Esophagus muscularis mucosa (tissue), 4 donors: ENCODE data around the gene PDXP. TPM values are rescaled to one million over a fixed set of nuclear protein-coding genes. Genes with fewer than 3 reads are reported as not detected.

ENCODE experiments used
- DNase-seq: peaks from one replicate; pipeline ENCODE4 v3.0.0-alpha.2; 2017; ENCODE audit errors: extremely low spot score
- H3K27ac ChIP-seq, 4 donors: fragments of 200-600 bp; sonication (generic); replicated peaks in 1 of 4; 1 replicate in 3 of 4; 2 replicates in 1 of 4; pipeline ENCODE4 v1.5.1; 2016 to 2019; ENCODE audit warnings: mild to moderate bottlenecking in 1 of 4
- H3K27me3 ChIP-seq, 4 donors: fragments of 200-600 bp; sonication (generic); one replicate each; pipeline versions ENCODE4 v1.5.1 to v1.6.0; 2016 to 2019
- H3K36me3 ChIP-seq, 4 donors: fragments of 200-600 bp; sonication (generic); one replicate each; pipeline ENCODE4 v1.5.1; 2016 to 2019
- H3K4me1 ChIP-seq, 4 donors: fragments of 200-600 bp; sonication (generic); one replicate each; pipeline ENCODE4 v1.5.1; 2016 to 2019
- H3K4me3 ChIP-seq, 4 donors: fragments of 200-600 bp; sonication (generic); 1 replicate in 2 of 4; 2 replicates in 2 of 4; pipeline ENCODE4 v1.5.1; 2016 to 2019; ENCODE audit warnings: mild to moderate bottlenecking in 4 of 4, moderate library complexity in 1 of 4
- H3K9me3 ChIP-seq, 4 donors: fragments of 200-600 bp; sonication (generic); 1 replicate in 3 of 4; 2 replicates in 1 of 4; pipeline ENCODE4 v1.5.1; 2016 to 2019
- CTCF ChIP-seq, 3 experiments: fragments of 200-600 bp in 2 of 3; fragments of 450-650 bp in 1 of 3; sonication (generic) in 2 of 3; IDR thresholded peaks; one replicate each; pipeline ENCODE4 v1.5.1; 2017 to 2019; ENCODE audit warnings: antibody characterized with exemption in 3 of 3, mild to moderate bottlenecking in 2 of 3, moderate library complexity in 1 of 3
- EP300 ChIP-seq: sonication (generic); formaldehyde crosslinking; IDR thresholded peaks from one replicate; pipeline ENCODE4 v1.6.1; 2017; ENCODE audit warnings: antibody characterized with exemption
- POLR2A ChIP-seq: fragments of 450-650 bp; IDR thresholded peaks from one replicate; pipeline ENCODE4 v1.6.1; 2017; ENCODE audit warnings: antibody characterized with exemption, moderate library complexity, mild to moderate bottlenecking, low read depth
- POLR2AphosphoS5 ChIP-seq, 2 donors: sonication (generic); formaldehyde crosslinking; IDR thresholded peaks; one replicate each; pipeline ENCODE4 v1.6.1; 2017; ENCODE audit warnings: antibody characterized with exemption in 2 of 2
- WGBS: methylation state at CpG from one replicate; pipeline ENCODE4 v1.1.5; 2018; 5-methylcytosine and 5-hydroxymethylcytosine counted together
- intact Hi-C: fragments of 100-400 bp; cut with DNase I; formaldehyde crosslinking; loops from one replicate; pipeline ENCODE4 v1.15.1; 2023
- total RNA-seq, 4 donors: library from RNA; depleted of rRNA; stranded (reverse); fragments of >200 nt; gene quantifications; one replicate each; pipeline versions ENCODE4 v1.1.0 to v1.2.1, GENCODE V29; 2016

Gene PDXP
- total RNA-seq, 4 donors from 2014 or later: 7.3 to 28.3 (median 17.4) TPM

- H3K27ac ChIP-seq: peak overlapping the region in 2 of 4 donors; percentile 29 to 50
- WGBS: 77% methylated on average over 4 of the region's 6 CpGs
- no peaks in the 10 kb centered on the region for H3K9me3 ChIP-seq
- H3K4me3 ChIP-seq: no peak overlapping the region
- H3K36me3 ChIP-seq: peaks cover 0 to 85% (median 65%) of the 10 kb centered on the region in 4 donors
- no peak for DNase-seq
- TF ChIP-seq EP300 (no peak), POLR2A (no peak), POLR2AphosphoS5 (IDR thresholded peaks at IDR 0.05) (no peak), CTCF (IDR thresholded peaks at IDR 0.05) (no peak)
- peaks cover 25 to 47% (median 36%) of the 10 kb centered on the region in 4 donors for H3K4me1 ChIP-seq
- H3K27me3 ChIP-seq: no peaks in the 10 kb centered on the region
- intact Hi-C loops: loop anchor here (10.0 kb wide), 1 partner anchor 61 kb away; the partner anchor contains the start of gene NOL12
Observed at GRCh38 chr22:37624017-37624365, 34.5 kb upstream of the PDXP start.

GRCh38 chr22:37624876-37625275 is 33.6 kb upstream of the PDXP start:
- WGBS: 98% methylated on average over 6 of the region's 7 CpGs
- H3K27me3 ChIP-seq: no peaks in the 10 kb centered on the region
- peak overlapping the region in 3 of 4 donors; percentile 69 to 79 (median 75) for H3K27ac ChIP-seq
- TF ChIP-seq POLR2AphosphoS5 (IDR thresholded peaks at IDR 0.05) (no peak), POLR2A (no peak), EP300 (no peak), CTCF (IDR thresholded peaks at IDR 0.05) (no peak)
- intact Hi-C loops: loop anchor here (10.0 kb wide), 1 partner anchor 60 kb away; the partner anchor contains the start of gene NOL12
- peaks cover 0 to 85% (median 66%) of the 10 kb centered on the region in 4 donors for H3K36me3 ChIP-seq
- H3K4me3 ChIP-seq: no peak overlapping the region
- H3K9me3 ChIP-seq: no peaks in the 10 kb centered on the region
- H3K4me1 ChIP-seq: peaks cover 25 to 47% (median 36%) of the 10 kb centered on the region in 4 donors
- DNase-seq: no peak

GRCh38 chr22:37625737-37626136 is 32.8 kb upstream of the PDXP start:
- 100% methylated on average over 1 of the region's 14 CpGs for WGBS

GRCh38 chr22:37626144-37626543 is 32.4 kb upstream of the PDXP start:
- Histone ChIP-seq H3K27ac (peak overlapping the region; percentile 69 to 80 (median 77)), H3K9me3 (no peaks in the 10 kb centered on the region), H3K36me3 (peaks cover 0 to 85% (median 65%) of the 10 kb centered on the region in 4 donors), H3K27me3 (no peaks in the 10 kb centered on the region), H3K4me1 (peaks cover 25 to 47% (median 36%) of the 10 kb centered on the region in 4 donors), H3K4me3 (no peak overlapping the region)
- intact Hi-C loops: loop anchor here (10.0 kb wide), 1 partner anchor 59 kb away; the partner anchor contains the start of gene NOL12
- no peak for DNase-seq
- TF ChIP-seq EP300 (no peak), POLR2AphosphoS5 (IDR thresholded peaks at IDR 0.05) (peak; percentile 32 to 57)
- WGBS: 40% methylated on average over 1 of the region's 11 CpGs

More at GRCh38 chr22:37625737-37626136, 32.8 kb upstream of the PDXP start:
- no peak overlapping the region for H3K4me3 ChIP-seq
- intact Hi-C loops: loop anchor here (10.0 kb wide), 1 partner anchor 59 kb away; the partner anchor contains the start of gene NOL12
- peaks cover 0 to 85% (median 65%) of the 10 kb centered on the region in 4 donors for H3K36me3 ChIP-seq
- H3K9me3 ChIP-seq: no peaks in the 10 kb centered on the region
- no peak for DNase-seq
- TF ChIP-seq POLR2A (no peak), POLR2AphosphoS5 (IDR thresholded peaks at IDR 0.05) (no peak), EP300 (no peak), CTCF (IDR thresholded peaks at IDR 0.05) (no peak)
- peak overlapping the region; percentile 69 to 80 (median 77) for H3K27ac ChIP-seq
- peaks cover 25 to 47% (median 36%) of the 10 kb centered on the region in 4 donors for H3K4me1 ChIP-seq
- no peaks in the 10 kb centered on the region for H3K27me3 ChIP-seq

- Histone ChIP-seq H3K27me3 (no peaks in the 10 kb centered on the region), H3K27ac (peak overlapping the region; percentile 69 to 80 (median 77)), H3K9me3 (no peaks in the 10 kb centered on the region), H3K4me1 (peaks cover 25 to 47% (median 36%) of the 10 kb centered on the region in 4 donors), H3K36me3 (peaks cover 0 to 85% (median 64%) of the 10 kb centered on the region in 4 donors), H3K4me3 (no peak overlapping the region)
- TF ChIP-seq POLR2AphosphoS5 (IDR thresholded peaks at IDR 0.05): no peak
- TF ChIP-seq EP300: no peak
- no peak for TF ChIP-seq POLR2A
- WGBS: 68% methylated on average over 13 of the region's 13 CpGs
- intact Hi-C loops: loop anchor here (10.0 kb wide), 1 partner anchor 58 kb away; the partner anchor contains the start of gene NOL12
- no peak for DNase-seq
Observed at GRCh38 chr22:37626556-37627075, 31.9 kb upstream of the PDXP start.
